ENCODE data around the gene PHF21A.

The PHF21A gene

DNA sequence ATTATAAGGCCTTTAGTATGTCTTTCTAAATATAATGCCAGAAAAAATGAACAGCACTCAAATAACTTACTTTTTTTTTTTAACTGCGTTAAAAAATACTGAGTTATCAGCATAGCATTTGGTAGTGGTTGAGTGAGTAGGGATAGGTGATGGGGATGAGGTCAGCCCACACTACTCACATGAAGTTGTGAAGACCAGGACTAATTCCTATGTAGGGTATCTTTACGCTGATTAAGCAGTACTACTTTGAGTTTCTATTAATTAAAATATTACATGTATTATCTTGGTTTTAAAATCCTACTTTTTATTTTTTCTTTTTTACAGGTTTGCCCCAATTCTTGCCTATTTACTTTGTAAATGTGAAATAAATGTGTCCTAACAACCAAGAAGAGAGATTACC lies 13.5 kb downstream of the PHF21A start:
- DNase-seq (ENCODE audit: low read depth, low spot score), result no peak
- H3K4me3 ChIP-seq (ENCODE audit: low read depth, low read length), result no peak overlapping the region
- in situ Hi-C loops (cut with HindIII; ENCODE audit: low sequenced_read_pairs), result no loop called here
- TF ChIP-seq, protein P1, sequence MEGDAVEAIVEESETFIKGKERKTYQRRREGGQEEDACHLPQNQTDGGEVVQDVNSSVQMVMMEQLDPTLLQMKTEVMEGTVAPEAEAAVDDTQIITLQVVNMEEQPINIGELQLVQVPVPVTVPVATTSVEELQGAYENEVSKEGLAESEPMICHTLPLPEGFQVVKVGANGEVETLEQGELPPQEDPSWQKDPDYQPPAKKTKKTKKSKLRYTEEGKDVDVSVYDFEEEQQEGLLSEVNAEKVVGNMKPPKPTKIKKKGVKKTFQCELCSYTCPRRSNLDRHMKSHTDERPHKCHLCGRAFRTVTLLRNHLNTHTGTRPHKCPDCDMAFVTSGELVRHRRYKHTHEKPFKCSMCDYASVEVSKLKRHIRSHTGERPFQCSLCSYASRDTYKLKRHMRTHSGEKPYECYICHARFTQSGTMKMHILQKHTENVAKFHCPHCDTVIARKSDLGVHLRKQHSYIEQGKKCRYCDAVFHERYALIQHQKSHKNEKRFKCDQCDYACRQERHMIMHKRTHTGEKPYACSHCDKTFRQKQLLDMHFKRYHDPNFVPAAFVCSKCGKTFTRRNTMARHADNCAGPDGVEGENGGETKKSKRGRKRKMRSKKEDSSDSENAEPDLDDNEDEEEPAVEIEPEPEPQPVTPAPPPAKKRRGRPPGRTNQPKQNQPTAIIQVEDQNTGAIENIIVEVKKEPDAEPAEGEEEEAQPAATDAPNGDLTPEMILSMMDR (IDR thresholded peaks at IDR 0.05; ENCODE audit: low read depth, low read length), result no peak

DNA sequence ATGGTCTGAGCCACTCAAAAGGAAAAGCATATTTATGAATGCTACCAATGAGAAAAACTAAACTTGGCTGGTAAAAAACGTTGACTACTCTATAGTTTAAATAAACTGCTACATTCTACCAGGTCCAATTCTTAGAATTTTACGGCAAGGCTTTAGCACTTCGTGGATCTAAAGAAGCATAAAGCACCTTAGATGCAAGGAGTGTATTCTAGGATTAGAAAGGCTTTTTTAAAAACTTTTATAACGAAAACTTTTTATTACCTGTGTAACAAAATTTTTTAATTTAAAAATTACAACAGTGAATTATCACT lies 13.9 kb downstream of the PHF21A start:
- no peak for DNase-seq (ENCODE audit: low read depth, low spot score)
- no peak overlapping the region for H3K4me3 ChIP-seq (ENCODE audit: low read depth, low read length)
- in situ Hi-C loops (cut with HindIII; ENCODE audit: low sequenced_read_pairs), result no loop called here
- TF ChIP-seq, protein P1 (IDR thresholded peaks at IDR 0.05; ENCODE audit: low read depth, low read length), result no peak

DNA sequence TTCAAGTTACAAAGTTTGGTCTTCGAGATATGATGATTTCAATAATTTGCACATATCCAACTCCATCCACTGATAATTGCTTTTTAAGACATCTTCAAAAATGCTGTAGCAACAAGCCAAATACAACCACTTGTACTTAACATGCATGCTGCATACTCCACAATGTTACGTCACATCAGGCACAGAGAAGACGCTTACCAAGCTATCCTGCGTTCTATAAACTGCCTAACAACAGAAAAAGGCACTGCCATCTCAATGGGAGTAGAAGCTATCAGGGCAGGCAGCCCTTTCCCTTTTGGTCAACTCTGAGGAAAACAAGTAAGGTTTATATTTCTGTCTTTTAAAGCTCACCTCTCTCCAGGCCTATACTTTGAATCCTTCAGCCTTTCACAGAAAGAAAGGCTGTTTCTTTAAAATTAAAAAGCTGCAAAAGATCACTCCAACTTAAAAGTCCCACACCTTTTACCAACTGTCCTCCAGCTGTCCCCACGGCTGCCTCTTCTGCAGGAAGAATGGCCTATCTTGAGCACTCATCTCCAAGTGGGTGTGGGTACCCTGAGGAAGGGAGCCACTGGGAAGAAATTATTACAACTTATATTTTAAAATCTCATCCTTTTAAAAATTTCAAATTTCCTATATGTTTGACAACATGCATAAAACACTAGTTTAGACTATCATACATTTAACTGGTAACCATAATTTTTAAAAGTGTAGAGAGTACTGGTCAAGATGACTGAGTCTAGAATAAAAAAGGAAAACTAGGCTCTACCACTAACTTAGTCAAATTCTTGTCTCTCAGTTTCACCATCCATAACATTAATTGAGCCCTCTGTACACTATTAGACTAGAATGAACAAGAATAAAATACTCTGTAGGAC lies 14.5 kb downstream of the PHF21A start:
- TF ChIP-seq, protein P1 (IDR thresholded peaks at IDR 0.05; ENCODE audit: low read depth, low read length), result no peak
- no peak overlapping the region for H3K4me3 ChIP-seq (ENCODE audit: low read depth, low read length)
- DNase-seq (ENCODE audit: low read depth, low spot score), result no peak
- in situ Hi-C loops (cut with HindIII; ENCODE audit: low sequenced_read_pairs), result no loop called here

DNA sequence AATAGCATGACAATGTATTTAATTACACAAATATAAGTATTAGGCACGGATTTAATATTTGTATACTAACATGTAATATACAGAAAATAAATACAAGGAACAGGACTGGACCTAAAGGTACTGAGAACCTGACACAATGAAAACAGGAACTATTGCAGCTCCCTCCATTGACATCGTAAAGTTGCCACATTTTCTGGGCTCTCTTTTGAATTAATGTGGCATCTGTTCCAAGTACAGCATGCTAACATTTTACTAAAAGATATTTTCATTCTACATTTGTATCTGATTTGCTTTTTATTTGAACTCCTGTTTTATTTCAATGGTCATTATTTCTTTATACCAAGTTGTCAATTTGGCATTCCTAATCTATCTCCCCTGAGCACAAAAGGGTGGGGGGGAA lies 15.3 kb downstream of the PHF21A start:
- in situ Hi-C loops (cut with HindIII; ENCODE audit: low sequenced_read_pairs), result no loop called here
- TF ChIP-seq, protein P1 (IDR thresholded peaks at IDR 0.05; ENCODE audit: low read depth, low read length), result no peak
- H3K4me3 ChIP-seq (ENCODE audit: low read depth, low read length), result no peak overlapping the region
- no peak for DNase-seq (ENCODE audit: low read depth, low spot score)

DNA sequence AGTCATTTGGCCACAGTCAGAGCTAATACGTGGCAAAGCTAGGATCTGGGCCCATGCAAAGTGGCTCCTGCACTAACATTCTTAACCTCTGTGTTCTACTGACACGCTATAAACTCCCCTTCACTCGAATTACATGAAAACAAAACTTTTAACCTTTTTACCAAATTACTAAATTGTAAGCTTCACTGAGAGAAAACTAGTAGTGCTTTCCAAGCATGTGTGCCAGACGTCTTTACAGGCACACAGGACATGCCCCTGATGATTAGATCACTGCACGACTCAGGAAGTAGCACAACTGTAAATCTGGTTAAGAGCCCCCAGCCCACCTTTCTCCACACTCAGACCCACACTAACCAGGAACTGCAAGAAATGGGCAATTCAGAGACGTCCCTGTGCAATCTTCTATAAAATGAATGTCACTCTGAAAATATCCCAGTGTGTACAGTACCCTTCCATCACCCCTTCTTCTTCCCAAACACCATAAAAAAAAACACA lies 16.1 kb downstream of the PHF21A start:
- TF ChIP-seq, protein P1 (IDR thresholded peaks at IDR 0.05; ENCODE audit: low read depth, low read length), result no peak
- no peak overlapping the region for H3K4me3 ChIP-seq (ENCODE audit: low read depth, low read length)
- no peak for DNase-seq (ENCODE audit: low read depth, low spot score)
- in situ Hi-C loops (cut with HindIII; ENCODE audit: low sequenced_read_pairs), result no loop called here

DNA sequence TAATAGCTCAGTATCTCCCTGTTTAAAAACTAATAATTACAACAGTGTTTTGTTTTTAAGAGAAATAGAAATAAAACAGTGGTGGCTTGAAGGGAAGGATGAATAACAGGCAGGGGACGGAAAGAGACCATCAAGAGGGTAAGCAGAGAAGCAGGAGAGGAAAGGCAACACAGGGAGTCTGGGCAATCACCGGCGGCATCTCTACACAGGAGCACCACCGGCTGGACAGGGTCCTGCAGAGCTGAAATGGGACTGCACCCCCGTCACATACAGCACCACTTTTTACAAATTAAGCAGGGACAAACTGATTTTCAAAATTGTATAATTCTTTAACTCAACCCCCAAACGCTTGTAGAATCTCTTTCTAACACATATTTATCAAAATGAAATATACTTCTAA lies 18.4 kb downstream of the PHF21A start:
- in situ Hi-C loops (cut with HindIII; ENCODE audit: low sequenced_read_pairs), result no loop called here
- DNase-seq (ENCODE audit: low read depth, low spot score), result no peak
- TF ChIP-seq, protein P1 (IDR thresholded peaks at IDR 0.05; ENCODE audit: low read depth, low read length), result no peak
- no peak overlapping the region for H3K4me3 ChIP-seq (ENCODE audit: low read depth, low read length)
